Stimulated activated CD8-positive, alpha-beta memory T cell treated with anti-CD3 and anti-CD28 coated beads, Interleukin-15, amount 100 ng/mL, for 48 hours (primary cell): ENCODE data around the gene PDPK1.
A peak's percentile ranks its signal among the peaks of the same experiment; 100 is the strongest.
"Not testable (repeated sequence)": the region's sequence is repeated elsewhere in the genome, so short reads cannot be mapped to it uniquely, and the experiment has no call there.

Experiments
- DNase-seq, 2 donors: peaks; one replicate each; pipeline ENCODE4 v3.0.0-alpha.2; 2020; ENCODE audit warnings: low read depth in 2 of 2

The PDPK1 gene

DNA sequence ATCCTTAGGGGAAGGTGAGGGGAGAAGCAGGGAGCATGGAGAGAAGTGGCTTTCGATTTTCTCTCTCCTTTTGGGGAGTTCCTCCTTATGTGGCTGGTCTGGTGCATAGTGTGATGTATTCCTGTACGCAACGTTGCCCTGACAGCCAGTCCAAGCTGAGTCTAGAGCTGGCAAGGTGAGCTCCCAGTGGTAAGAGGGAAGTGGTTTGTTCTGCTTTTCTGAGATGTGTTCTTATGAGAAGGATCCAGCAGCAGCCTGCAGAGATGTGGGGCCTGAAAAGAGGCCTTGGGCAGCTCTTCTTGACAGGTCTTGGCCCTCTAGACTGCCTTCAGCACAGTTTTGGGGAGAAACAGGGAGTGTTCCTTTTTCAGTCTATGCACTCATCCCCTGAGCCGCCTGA is 3.1 kb downstream of the PDPK1 start:
- not testable (repeated sequence) for DNase-seq

DNA sequence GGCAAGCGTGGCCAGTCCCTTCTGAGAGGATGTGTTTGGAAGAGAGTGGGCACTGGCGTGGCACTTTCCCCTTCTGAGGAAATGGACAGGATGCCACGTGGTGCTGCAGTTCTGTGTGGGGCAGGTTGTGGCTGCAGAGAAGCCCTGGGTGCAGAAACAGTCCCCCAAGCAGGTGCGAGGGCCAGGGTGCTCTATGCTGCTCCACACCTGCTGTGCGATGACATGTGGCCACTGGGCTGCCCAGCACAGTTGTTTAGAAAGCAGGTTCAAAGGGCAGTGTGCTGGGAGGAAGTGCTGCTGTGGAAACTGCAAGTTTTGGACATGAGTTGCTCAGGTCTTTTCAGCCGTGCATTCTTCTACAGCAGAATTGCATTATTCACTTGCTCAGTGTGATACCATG is 3.6 kb downstream of the PDPK1 start:
- not testable (repeated sequence) for DNase-seq

DNA sequence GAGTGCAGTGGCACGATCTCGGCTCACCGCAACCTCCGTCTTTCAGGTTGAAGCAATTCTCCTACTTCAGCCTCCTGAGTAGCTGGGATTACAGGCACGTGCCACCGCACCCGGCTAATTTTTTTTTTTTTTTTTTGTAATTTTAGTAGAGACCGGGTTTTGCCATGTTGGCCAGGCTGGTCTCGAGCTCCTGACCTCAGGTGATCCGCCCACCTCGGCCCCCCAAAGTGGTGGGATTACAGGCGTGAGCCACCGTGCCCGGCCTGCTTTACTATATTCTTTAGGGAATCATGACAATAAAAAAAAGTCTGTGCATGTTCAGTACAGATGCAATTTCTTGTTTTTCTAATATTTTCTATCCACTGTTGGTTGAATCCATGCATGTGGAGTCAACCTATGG is 6.0 kb downstream of the PDPK1 start:
- DNase-seq, result not testable (repeated sequence)

DNA sequence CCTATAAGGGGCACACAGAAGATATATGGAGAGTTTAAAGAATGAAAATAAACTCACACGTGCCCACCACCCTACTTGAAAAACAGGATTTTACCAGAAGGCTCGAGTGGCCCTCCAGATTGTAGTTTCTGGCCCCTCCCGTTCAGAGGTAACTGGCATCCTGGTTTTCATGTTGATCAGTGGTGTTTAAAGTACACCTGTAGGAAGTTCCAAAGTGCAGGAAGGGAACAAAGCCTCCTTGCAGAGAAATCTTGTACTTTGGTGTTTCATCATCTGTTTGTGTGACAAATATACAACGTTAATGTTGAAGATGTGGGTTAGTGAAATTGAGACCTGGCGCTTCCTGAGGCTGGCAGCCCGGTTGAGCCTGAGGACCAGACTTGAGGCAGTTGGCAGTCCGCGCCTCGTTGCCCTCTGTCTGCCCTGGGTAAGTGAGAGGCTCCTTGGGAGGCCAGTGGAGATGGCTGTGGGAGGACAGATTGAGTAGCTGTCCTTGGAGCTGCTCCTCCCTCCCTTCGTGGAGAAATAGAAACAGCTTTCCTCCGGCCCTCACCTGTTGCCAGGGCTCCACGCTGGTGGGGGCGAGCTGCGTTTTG is 12.6 kb downstream of the PDPK1 start:
- DNase-seq, result not testable (repeated sequence)

DNA sequence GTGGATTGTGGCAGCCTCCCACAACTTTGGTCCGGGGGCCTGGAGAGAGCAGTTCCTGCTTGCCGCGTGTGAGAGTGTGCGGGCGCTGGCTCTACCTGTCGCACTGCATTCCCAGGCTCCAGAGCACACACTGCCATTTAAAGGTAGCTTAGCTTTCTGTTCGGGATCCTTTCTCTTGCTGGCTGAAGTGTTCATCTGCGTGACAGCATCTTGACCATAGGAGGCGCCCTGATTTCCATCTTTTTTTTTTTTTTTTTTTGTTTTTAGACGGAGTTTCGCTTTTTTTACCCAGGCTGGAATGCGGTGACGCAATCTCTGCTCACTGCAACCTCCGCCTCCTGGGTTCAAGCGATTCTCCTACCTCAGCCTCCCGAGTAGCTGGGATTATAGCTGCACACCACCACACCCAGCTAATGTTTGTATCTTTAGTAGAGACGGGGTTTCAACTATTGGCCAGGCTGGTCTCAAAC is 13.6 kb downstream of the PDPK1 start:
- DNase-seq, result not testable (repeated sequence)

DNA sequence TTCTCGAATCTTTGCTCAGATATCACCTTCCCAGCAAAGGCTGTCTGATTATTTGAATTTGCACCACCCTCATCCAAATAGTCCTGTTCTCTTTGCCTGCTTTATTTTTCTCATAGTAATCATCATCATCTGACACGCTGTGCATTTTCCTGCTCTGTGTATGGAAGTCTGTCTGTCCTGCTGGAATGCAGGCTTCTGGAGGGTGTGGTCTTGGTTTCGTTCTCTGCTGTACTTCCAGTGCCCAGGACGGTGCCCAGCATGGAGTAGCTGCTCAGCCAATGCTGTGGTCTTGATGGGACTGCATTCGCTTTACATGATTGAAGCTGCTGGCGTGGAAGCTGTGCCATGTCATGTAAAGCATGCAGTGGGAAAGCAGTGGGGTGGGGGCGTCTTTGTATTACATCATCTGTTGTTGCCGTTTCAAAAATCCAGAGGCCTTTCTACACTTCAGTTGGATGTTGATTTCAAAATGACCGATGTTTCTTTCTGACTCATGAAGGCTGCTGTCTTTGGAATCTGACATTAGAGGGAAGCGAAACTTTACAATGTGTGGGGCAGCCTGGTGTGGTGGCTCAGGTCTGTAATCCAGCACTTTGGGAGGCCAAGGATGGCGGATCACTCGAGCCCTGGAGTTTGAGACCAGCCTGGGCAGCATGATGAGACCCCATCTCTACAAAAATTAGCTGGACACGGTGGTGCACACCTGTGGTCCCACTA is 17.0 kb downstream of the PDPK1 start:
- DNase-seq, result not testable (repeated sequence)

DNA sequence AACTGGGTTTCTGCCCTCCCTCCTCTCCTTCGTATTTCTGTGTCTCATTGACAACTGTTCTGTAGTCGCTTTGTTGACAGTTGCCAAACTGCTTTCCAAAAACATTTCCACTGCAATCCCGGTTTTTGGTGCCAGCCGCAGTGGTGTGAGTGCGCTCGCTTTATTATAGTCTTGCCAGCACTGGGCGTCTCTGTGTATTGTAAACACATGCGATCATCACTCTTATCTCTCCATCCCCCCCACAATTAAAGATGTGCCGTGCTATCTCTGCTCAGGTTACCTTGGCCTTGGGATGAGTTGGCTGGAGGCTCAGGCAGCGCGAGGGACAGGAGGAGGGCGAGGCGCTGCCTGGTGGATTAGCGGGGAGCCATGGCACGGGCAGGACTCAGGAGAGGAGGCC is 19.3 kb downstream of the PDPK1 start:
- not testable (repeated sequence) for DNase-seq

DNA sequence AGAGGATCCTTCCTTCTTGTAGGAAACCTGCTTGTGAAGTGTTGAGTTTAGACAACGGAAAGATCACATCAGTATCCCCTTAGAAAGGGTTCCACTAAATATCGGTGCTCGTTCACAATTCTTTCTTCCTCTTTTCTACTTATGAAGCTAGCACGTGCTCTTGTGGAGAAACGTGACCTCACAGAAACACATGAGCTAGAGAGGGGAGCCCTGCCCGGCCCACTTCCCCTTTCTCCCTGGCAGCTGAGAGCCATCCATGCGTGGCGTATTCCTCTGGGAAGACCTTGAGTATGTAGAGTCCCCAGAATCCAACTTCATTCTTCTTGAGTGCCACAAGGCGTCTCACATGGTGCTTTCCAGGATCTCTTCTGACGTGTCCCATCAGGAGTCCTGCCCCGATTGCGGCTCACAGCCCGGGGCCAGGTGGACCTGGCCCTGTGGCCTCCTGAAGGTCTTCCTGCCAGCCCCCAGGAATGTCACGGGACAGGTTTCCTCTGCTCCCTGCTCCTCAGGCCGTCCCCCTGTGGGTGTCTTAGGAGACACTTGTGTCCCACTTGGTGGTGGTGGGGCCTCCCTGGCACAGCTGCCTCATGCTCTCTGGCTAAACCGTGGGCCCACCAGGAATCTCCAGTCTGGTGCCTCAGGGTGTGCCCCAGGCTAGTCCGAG is 22.4 kb downstream of the PDPK1 start:
- DNase-seq, result not testable (repeated sequence)

DNA sequence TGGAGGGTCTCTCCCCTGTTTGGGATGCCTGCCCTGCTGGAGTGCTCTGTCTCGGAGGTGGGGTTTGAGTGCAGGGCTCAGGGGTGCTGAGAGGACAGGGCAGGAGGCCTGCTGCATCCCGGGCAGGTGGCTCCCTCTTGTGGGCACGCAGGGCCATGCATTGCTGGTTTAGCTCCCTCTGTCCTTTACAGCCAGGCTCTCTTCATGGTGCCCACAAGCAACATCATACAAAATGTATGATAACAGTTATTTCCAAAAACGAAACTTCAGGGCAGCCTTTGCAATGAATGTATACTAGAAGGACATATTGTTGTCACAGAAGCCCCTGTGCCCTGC is 22.9 kb downstream of the PDPK1 start:
- peak; percentile 24 to 45 for DNase-seq

DNA sequence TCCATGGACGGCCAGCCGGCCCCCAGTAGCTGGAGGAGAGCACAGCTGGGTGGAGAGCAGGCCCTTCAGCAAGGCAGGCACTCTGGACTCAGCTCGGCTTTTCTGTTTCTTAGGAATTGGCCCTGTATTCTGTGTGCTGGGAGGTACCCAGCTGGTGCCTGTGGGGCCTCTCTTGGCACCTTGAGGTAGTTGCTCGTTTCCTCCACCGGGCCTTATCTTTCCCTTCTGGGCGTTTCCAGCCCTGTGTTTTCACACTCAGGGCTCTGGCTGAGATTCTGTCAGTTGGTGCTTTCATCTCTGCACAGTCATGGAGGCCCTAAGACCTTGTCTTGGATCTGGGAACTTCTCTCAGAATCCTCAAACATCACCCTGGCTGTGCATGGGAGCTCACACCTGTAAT is 29.7 kb downstream of the PDPK1 start:
- DNase-seq, result not testable (repeated sequence)

DNA sequence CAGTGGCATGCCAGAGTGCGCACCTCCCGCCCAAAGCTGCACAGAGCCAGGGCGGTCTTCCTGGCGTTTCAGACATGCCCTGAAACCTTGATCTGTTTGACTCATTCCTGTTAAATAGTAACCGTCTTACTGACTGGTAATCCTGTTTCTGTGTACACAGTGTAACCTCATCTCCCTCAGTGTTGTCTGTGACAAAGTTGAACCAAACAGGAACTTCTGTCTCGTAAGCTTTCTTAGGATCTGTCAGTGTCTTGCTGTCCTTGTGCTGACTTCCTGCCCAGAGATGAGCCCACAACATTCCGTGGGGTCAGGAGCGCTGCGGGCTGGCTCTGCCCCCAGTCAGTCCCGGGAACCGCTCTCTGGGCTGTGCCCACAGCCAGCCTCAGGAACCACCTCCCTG is 30.8 kb downstream of the PDPK1 start:
- DNase-seq, result not testable (repeated sequence)

DNA sequence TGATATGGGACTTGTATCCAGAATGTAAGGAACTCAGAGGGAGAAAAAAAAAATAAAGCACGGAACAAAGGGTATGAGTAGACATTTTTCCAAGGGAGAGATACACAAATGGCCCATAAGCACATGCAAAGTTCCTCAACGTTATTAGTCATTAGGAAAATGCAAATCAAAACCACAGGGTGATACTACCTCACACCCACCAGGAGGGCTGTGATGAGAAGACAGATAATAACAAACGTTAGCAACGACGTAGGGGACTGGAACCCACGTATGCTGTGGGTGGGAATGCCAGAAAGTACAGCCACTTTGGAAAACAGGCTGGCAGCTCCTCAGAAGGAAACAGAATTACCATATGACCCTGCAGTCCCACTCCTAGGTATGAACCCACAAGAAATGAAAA is 34.9 kb downstream of the PDPK1 start:
- not testable (repeated sequence) for DNase-seq

DNA sequence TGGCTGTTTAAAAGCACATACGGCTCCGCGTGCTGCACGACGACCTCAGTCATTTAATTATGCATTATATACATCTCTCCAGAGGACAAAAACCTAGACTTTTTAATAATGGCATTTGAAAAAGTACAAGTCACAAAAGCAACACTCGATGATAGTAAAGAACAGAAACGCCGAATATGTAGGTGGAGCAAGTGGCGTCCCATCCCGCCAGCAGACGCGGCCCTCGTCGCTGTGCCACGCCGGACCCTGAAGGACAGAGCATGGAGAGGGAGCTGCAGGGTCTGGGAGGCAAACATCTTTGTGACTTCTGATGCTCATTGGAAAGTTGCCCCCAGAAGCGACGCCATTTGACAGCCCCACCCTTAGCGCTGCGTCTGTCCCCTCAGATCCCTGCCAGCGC is 38.0 kb downstream of the PDPK1 start:
- not testable (repeated sequence) for DNase-seq

DNA sequence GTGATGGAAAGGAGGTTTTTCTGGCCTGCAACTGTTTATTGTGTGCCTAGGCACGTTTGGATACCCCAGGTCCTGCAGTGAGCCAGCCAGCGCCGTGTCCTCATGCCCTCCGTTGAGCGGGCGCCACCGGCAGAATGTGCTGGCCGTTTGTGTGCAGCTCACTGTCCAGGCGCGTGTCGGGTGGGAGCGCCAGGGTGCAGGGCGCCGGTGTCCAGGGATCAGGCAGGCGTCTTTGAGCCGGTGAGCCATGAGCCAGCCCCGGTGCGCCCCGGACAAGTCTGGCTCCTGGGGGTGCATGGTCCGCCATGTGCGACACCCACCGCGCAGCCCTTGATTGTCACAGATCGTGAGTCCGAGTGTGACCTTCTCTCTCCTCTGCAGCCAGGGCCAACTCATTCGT is 39.2 kb downstream of the PDPK1 start:
- not testable (repeated sequence) for DNase-seq

DNA sequence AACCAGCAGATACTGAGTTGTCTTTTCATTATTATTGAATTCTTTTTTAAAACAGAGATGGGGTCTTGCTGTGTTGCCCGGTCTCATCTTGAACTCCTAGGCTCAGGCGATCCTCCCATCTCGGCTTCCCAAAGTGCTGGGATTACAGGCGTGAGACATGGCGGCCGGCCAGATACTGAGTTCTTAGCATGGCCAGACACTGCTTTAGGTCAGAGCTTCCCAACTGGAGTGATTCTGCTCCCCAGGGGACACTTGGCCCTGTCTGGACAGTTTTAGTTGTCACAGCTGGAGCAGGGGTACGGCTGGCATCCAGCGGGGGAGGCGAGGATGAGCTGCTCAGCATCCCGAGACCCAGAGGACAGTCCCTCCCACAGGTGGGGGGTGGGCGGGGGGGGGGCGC is 41.1 kb downstream of the PDPK1 start:
- not testable (repeated sequence) for DNase-seq

DNA sequence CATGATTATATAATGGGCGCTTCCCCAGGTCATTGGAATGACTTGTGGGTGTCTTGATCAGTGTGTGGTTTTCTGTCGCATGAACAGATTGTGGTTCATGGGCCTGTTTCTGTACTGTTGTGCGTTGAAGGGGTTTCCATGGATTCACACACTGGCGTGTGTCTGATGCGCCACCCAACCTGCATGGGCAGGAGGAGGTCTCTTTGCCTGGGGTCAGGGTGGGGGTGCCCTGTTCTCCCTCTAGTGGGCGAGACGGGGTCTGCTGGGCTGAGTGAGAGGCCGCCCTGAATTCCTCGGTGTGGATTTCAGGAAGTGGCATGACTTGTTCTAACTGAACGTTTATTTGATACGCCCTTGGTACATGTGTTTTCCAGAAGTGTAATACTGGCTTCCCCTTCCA is 42.3 kb downstream of the PDPK1 start:
- DNase-seq, result not testable (repeated sequence)

DNA sequence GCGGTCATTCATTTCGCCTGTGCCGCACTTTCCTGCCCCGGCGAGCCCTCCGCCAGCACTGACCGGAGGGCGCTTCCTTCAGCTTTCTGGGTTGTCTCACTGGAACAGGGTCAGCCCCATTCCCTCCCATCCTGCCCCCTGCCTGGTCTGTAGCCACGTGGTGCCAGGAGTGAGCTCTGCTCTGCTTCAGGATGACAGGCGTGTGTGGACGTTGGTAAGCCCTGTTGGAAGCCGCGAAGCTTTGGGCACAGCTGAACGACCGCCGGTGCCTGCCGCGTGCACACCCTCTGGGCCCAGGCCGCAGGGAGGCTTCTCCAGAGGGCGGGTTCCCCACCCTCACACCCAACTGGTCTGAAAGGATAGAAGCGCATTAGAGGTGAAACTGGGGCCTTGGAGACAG is 43.0 kb downstream of the PDPK1 start:
- not testable (repeated sequence) for DNase-seq

DNA sequence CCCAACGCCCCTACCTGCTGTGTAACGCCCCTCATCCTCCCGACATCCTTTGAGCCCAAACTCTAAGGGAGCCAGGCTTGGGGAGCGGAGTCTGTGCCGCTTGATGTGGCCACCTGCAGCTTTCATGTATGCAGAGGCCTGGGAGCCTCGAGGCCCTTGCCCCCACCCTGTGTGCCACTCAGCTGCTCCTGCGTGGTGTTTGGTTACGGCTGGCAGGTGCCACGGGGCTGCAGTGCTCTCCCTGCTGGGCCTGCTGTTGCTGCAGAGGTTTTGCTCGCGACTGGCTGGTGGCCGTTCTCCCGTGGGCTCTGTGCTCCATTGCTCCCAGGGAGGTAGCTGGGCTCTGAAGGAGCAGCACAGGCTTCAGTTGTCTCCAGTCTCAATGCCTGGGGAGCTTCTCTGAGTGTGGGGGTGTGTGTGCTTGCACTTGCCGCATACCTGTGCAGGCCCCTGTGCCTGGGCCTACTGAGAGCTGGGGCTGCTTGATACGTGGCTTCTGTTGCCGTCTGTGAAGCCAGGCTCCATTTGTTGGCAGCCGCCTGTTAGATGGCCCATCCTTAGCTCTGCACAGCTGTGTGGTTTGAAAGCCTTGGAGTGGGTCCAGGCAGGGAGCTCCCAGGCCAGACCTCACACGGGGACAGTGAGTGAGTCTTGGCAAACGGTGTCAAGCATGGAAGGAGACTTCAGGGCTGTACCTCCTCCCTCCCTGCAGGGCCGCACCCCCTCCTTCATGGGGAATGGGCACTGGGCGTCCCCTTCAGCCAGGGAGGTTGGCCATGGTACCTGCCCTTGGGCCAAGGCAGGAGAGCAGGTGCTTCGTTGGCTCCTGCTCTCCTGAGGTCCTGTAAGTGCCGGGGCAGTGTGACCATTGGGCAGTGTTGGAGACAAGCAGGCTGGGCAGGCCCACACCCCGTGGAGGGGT is 47.2 kb downstream of the PDPK1 start:
- no peak for DNase-seq

DNA sequence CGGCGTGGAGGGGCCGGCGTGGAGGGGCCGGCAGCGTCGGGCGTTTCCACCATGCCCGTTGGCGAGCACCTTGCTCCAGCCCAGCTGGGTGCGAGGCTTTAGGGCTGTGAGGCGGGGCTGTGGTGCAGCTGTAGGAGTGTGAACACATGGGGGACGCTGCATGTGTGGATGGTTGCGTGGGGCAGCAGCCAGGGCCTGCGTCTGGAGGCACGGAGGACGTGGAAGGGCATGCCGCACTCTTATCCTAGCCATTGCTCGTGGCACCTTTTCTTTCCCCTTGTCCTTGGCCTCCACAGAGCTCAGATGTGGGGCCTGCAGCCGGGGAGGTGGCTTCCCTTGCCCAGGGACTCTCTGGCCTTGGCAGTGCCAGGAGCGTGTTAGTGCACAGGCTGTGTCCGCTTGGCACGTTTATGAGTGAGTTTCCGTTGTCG is 47.8 kb downstream of the PDPK1 start:
- DNase-seq, result no peak

DNA sequence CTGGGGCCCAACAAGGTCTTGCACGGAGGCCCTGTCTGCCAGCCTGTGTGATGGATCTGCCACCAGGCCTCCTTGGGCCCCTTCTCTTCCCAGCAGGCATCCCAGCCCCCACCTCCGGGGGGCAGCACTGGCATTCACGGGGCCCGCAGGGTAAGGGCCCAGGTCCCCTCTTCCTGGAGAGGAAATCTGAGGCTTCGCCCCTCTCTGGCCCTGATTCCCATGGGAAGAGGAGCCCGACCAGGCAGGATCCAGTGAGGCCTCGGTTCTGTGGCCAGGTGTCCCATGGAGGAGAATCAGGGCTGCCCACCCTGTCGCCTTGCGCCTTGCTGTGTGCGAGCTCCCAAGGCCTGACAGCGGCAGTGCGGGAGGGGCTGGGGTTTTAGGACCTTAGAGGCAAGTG is 48.4 kb downstream of the PDPK1 start:
- DNase-seq, result no peak

DNA sequence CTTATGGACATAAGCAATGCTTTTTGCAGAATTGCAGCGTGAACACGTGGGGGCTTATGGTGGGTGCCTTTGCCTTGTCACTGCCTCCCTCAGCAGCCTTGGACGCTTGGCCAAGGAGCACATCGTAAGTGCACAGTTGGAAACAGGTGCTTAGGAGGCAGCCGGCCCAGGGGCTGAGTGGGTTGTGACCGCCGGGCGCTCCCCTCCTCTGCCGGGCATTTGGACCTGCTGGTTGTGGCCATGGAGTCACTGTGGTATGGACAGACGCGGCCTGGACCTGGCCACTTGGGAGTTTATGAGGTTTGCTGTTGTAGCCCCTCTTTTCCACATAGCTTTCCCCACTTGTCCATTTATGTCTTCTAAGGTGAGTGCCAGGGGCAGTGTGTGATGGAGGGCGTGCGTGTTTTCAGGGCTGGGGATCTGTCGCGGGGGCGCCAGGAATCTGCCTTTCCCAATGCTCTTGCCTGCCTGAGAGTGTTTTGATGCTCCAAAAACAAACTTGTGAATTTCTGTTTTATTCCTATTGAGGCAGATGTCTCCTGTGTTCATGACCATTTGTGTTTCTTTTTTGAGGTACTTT is 49.2 kb downstream of the PDPK1 start:
- DNase-seq, result no peak
